Smooth muscle cell (in vitro differentiated cells): ENCODE data around the gene RNF125. TPM values are rescaled to one million over a fixed set of nuclear protein-coding genes. Genes with fewer than 3 reads are reported as not detected.
A peak's percentile ranks its signal among the peaks of the same experiment; 100 is the strongest.

ENCODE experiments used
- DNase-seq: peaks from one replicate; lab custom pipeline; 2025; ENCODE audit not compliant: unreplicated experiment; lab: John Stamatoyannopoulos, UW
- H2AFZ ChIP-seq: fragments of 200-600 bp; sonication (generic); 2 replicates; pipeline ENCODE4 v1.6.0; 2016; ENCODE audit warnings: antibody characterized with exemption, low read depth, mild to moderate bottlenecking
- H3F3A ChIP-seq: fragments of 200-600 bp; sonication (generic); 2 replicates; pipeline ENCODE4 v1.6.0; 2017; ENCODE audit warnings: antibody characterized with exemption, low read depth
- H3K27ac ChIP-seq: fragments of 200-600 bp; sonication (generic); 2 replicates; pipeline ENCODE4 v1.5.1; 2016; ENCODE audit warnings: low read depth, mild to moderate bottlenecking
- H3K27me3 ChIP-seq: fragments of 200-600 bp; sonication (generic); 2 replicates; pipeline ENCODE4 v1.6.1; 2016; ENCODE audit warnings: low read depth, mild to moderate bottlenecking
- H3K36me3 ChIP-seq: fragments of 200-600 bp; sonication (generic); 2 replicates; pipeline ENCODE4 v1.5.1; 2016; ENCODE audit warnings: low read depth
- H3K4me1 ChIP-seq: fragments of 200-600 bp; sonication (generic); 2 replicates; pipeline ENCODE4 v1.5.1; 2016; ENCODE audit warnings: low read depth
- H3K4me2 ChIP-seq: fragments of 200-600 bp; sonication (generic); 2 replicates; pipeline ENCODE4 v1.6.0; 2016; ENCODE audit warnings: mild to moderate bottlenecking
- H3K4me3 ChIP-seq: fragments of 200-600 bp; sonication (generic); 2 replicates; pipeline ENCODE4 v1.5.1; 2016; ENCODE audit warnings: mild to moderate bottlenecking
- H3K79me2 ChIP-seq: fragments of 200-600 bp; sonication (generic); 2 replicates; pipeline ENCODE4 v1.6.0; 2016; ENCODE audit warnings: low read depth, mild to moderate bottlenecking
- H3K9ac ChIP-seq: fragments of 200-600 bp; sonication (generic); 2 replicates; pipeline ENCODE4 v1.6.0; 2016; ENCODE audit warnings: low read depth
- H3K9me3 ChIP-seq: fragments of 200-600 bp; sonication (generic); replicated peaks from 2 replicates; pipeline ENCODE4 v1.5.1; 2016; ENCODE audit warnings: low read depth
- H4K20me1 ChIP-seq: fragments of 200-600 bp; sonication (generic); 2 replicates; pipeline ENCODE4 v1.6.0; 2016; ENCODE audit warnings: low read depth
- CTCF ChIP-seq: fragments of 200-600 bp; sonication (generic); IDR thresholded peaks from 2 replicates; pipeline ENCODE4 v1.5.1; 2017; ENCODE audit warnings: borderline replicate concordance, mild to moderate bottlenecking, antibody characterized with exemption; ENCODE audit not compliant: insufficient read depth, poor library complexity, severe bottlenecking
- WGBS: methylation state at CpG from one replicate; pipeline ENCODE4 v1.1.7; 2016; ENCODE audit warnings: low lambda C conversion rate; 5-methylcytosine and 5-hydroxymethylcytosine counted together
- polyA plus RNA-seq: library from polyadenylated mRNA; unstranded; fragments of >200 nt; fragmentation: Nextera tagmentation; extraction: Ambion mirVana; gene quantifications from 2 replicates; pipeline ENCODE4 v1.2.1, GENCODE V29; 2016
- total RNA-seq: library from RNA; depleted of rRNA; stranded (reverse); fragments of >200 nt; gene quantifications from 2 replicates; pipeline ENCODE4 v1.2.3, GENCODE V29; 2014

RNF125 gene
- total and polyA plus RNA-seq, 2 experiments from 2014 or later, result 0.09 TPM; not detected in 1

GRCh38 chr18:32091325-32091723 is 72.7 kb downstream of the RNF125 start:
- no peaks in the 10 kb centered on the region for H3K27me3 ChIP-seq
- no peak for TF ChIP-seq CTCF
- H3K9ac ChIP-seq, result peak overlapping the region; percentile 88
- H4K20me1 ChIP-seq, result peaks cover 25% of the 10 kb centered on the region
- 59% methylated on average over 7 of the region's 7 CpGs for WGBS
- H3K4me2 ChIP-seq, result peak overlapping the region; percentile 92
- H3K36me3 ChIP-seq, result no peaks in the 10 kb centered on the region
- no peak for DNase-seq
- peaks cover 32% of the 10 kb centered on the region for H3K79me2 ChIP-seq
- peak overlapping the region; percentile 100 for H2AFZ ChIP-seq
- H3K9me3 ChIP-seq, result no peaks in the 10 kb centered on the region
- H3K27ac ChIP-seq, result peak overlapping the region; percentile 96
- H3K4me1 ChIP-seq, result peaks cover 8% of the 10 kb centered on the region
- peak overlapping the region; percentile 87 for H3K4me3 ChIP-seq
- no peaks in the 10 kb centered on the region for H3F3A ChIP-seq

GRCh38 chr18:32091724-32092421 is 73.2 kb downstream of the RNF125 start, which contains the start of gene RNF138:
Gene RNF138 (plus strand): TSS chr18:32091874. CDS start chr18:32092777, 903 bp downstream.
- H3K9ac ChIP-seq, result peak within 1 kb of the TSS; percentile 96
- peaks cover 31% of the 10 kb centered on the region for H4K20me1 ChIP-seq
- TF ChIP-seq CTCF, result no peak
- H3K4me3 ChIP-seq, result peak within 1 kb of the TSS; percentile 87
- peak within 1 kb of the TSS; percentile 96 for H3K27ac ChIP-seq
- H3F3A ChIP-seq, result no peaks in the 10 kb centered on the region
- no peaks in the 10 kb centered on the region for H3K36me3 ChIP-seq
- DNase-seq, result peak; percentile 94
- H2AFZ ChIP-seq, result peak within 1 kb of the TSS; percentile 100
- H3K27me3 ChIP-seq, result no peaks in the 10 kb centered on the region
- H3K4me1 ChIP-seq, result peaks cover 8% of the 10 kb centered on the region
- H3K79me2 ChIP-seq, result peaks cover 37% of the 10 kb centered on the region
- WGBS, result under 1% methylated on average over 63 of the region's 75 CpGs
- H3K9me3 ChIP-seq, result no peaks in the 10 kb centered on the region
- H3K4me2 ChIP-seq, result peak within 1 kb of the TSS; percentile 92

- peak overlapping the region; percentile 87 for H3K4me3 ChIP-seq
- peaks cover 8% of the 10 kb centered on the region for H3K4me1 ChIP-seq
- peak overlapping the region; percentile 96 for H3K9ac ChIP-seq
- no peaks in the 10 kb centered on the region for H3K9me3 ChIP-seq
- peak; percentile 94 for DNase-seq
- WGBS, result 0% methylated on average over 28 of the region's 77 CpGs
- H3F3A ChIP-seq, result no peaks in the 10 kb centered on the region
- TF ChIP-seq CTCF, result no peak
- peaks cover 34% of the 10 kb centered on the region for H4K20me1 ChIP-seq
- peaks cover 44% of the 10 kb centered on the region for H3K79me2 ChIP-seq
- H2AFZ ChIP-seq, result peak overlapping the region; percentile 100
- no peaks in the 10 kb centered on the region for H3K36me3 ChIP-seq
- peak overlapping the region; percentile 96 for H3K27ac ChIP-seq
- peak overlapping the region; percentile 92 for H3K4me2 ChIP-seq
- H3K27me3 ChIP-seq, result no peaks in the 10 kb centered on the region
Measured at GRCh38 chr18:32092422-32093101, 73.9 kb downstream of the RNF125 start.
